ENCODE data around the gene STARD9.
"Not testable (repeated sequence)": the region's sequence is repeated elsewhere in the genome, so short reads cannot be mapped to it uniquely, and the experiment has no call there.

STARD9 gene

GRCh38 chr15:42674472-42674871, 99.1 kb downstream of the STARD9 start:
- no peaks in the 10 kb centered on the region for H3K27me3 Mint-ChIP-seq
- no peaks in the 10 kb centered on the region for H3K4me1 Mint-ChIP-seq
- no peak overlapping the region for H3K27ac Mint-ChIP-seq (ENCODE audit: low read depth)
- DNase-seq (ENCODE audit: low spot score in 2 of 2) (no peak), ATAC-seq (replicated peaks; ENCODE audit: extremely low read depth, poor library complexity, severe bottlenecking) (no peak)
- H3K4me3 Mint-ChIP-seq = no peak overlapping the region
- peaks cover 9% of the 10 kb centered on the region for H3K36me3 Mint-ChIP-seq (ENCODE audit: insufficient read depth)
- no peaks in the 10 kb centered on the region for H3K9me3 Mint-ChIP-seq

DNA sequence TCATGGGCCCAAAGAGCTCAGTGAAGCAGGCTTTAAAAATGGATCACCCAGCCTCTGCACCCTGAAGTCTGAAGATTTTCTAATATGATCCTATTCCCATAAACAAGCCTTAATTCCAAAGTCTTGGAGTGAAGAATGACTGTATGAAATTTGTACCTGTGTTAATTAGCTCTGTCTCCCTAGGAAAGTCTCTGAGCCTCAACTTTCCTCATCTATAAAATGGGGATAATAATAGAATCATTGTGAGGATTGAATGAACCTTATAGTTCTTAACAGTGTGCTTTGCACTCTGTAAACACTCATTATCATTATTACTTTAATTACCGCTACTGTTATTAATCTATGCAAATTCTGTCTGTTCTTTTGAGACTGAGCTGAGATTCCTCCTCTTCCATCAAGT, 99.6 kb downstream of the STARD9 start:
- Mint-ChIP-seq H3K27me3 (no peaks in the 10 kb centered on the region), H3K9me3 (no peaks in the 10 kb centered on the region), H3K4me1 (no peaks in the 10 kb centered on the region), H3K36me3 (ENCODE audit: insufficient read depth) (peaks cover 9% of the 10 kb centered on the region), H3K4me3 (no peak overlapping the region), H3K27ac (ENCODE audit: low read depth) (no peak overlapping the region)
- no peak for ATAC-seq (replicated peaks; ENCODE audit: extremely low read depth, poor library complexity, severe bottlenecking)
- DNase-seq (ENCODE audit: low spot score in 2 of 2) = no peak

GRCh38 chr15:42679285-42680141, 104.1 kb downstream of the STARD9 start:
- no peak for DNase-seq (ENCODE audit: low spot score in 2 of 2)

GRCh38 chr15:42680142-42680482, 104.7 kb downstream of the STARD9 start:
- DNase-seq (ENCODE audit: low spot score in 2 of 2); H3K36me3 Mint-ChIP-seq (ENCODE audit: insufficient read depth); H3K9me3 Mint-ChIP-seq; ATAC-seq (replicated peaks; ENCODE audit: extremely low read depth, poor library complexity, severe bottlenecking); H3K4me1 Mint-ChIP-seq; H3K27ac Mint-ChIP-seq (ENCODE audit: low read depth); H3K27me3 Mint-ChIP-seq; H3K4me3 Mint-ChIP-seq: not testable (repeated sequence)

More at GRCh38 chr15:42679285-42680141, 104.1 kb downstream of the STARD9 start:
- Mint-ChIP-seq H3K4me3 (no peak overlapping the region), H3K4me1 (no peaks in the 10 kb centered on the region), H3K27me3 (no peaks in the 10 kb centered on the region), H3K9me3 (no peaks in the 10 kb centered on the region), H3K27ac (ENCODE audit: low read depth) (no peak overlapping the region), H3K36me3 (ENCODE audit: insufficient read depth) (peaks cover 13% of the 10 kb centered on the region)
- no peak for ATAC-seq (replicated peaks; ENCODE audit: extremely low read depth, poor library complexity, severe bottlenecking)

DNA sequence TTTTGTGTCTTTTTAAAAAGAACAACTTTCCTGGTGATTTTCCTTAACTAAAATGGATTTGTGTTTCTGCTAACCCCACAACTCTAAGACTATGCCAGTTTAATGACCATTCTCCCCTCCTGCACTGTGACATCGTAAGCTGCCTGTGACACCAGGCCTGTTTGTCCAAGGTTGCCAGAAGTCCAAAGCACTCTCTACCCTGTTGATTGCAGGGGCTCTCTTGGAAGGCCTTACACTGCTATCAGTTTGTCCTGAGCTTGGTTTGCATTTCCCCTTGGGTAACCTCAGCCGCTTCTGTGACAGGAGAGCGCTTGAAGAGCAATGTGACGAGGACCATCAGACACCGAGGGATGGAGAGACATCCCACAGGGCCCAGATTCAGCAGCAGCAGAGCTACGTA, 105.7 kb downstream of the STARD9 start:
- DNase-seq (ENCODE audit: low spot score in 2 of 2) (no peak), ATAC-seq (replicated peaks; ENCODE audit: extremely low read depth, poor library complexity, severe bottlenecking) (no peak)
- H3K36me3 Mint-ChIP-seq (ENCODE audit: insufficient read depth) = peaks cover 9% of the 10 kb centered on the region
- no peak overlapping the region for H3K27ac Mint-ChIP-seq (ENCODE audit: low read depth)
- no peaks in the 10 kb centered on the region for H3K4me1 Mint-ChIP-seq
- H3K9me3 Mint-ChIP-seq = no peaks in the 10 kb centered on the region
- no peaks in the 10 kb centered on the region for H3K27me3 Mint-ChIP-seq
- no peak overlapping the region for H3K4me3 Mint-ChIP-seq

DNA sequence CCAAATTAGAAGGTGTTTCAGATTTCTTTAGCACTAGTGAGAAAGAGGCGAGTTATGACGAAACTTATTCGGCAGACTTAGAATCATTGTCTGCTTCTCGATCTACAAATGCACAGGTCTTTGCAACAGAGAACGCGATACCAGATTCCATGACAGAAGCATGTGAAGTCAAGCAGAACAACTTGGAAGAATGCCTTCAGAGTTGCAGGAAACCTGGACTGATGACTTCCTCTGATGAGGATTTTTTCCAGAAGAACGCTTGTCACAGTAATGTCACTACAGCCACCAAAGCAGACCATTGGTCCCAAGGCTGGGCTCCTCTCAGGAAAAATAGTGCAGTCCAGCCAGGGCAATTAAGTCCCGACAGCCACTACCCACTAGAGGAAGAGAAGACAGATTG, 110.9 kb downstream of the STARD9 start:
- ATAC-seq (replicated peaks; ENCODE audit: extremely low read depth, poor library complexity, severe bottlenecking) (no peak), DNase-seq (ENCODE audit: low spot score in 2 of 2) (no peak)
- no peaks in the 10 kb centered on the region for H3K9me3 Mint-ChIP-seq
- no peaks in the 10 kb centered on the region for H3K27me3 Mint-ChIP-seq
- H3K27ac Mint-ChIP-seq (ENCODE audit: low read depth) = no peak overlapping the region
- H3K4me3 Mint-ChIP-seq = no peak overlapping the region
- H3K4me1 Mint-ChIP-seq = peaks cover 1% of the 10 kb centered on the region
- peaks cover 8% of the 10 kb centered on the region for H3K36me3 Mint-ChIP-seq (ENCODE audit: insufficient read depth)

- no peak for ATAC-seq (replicated peaks; ENCODE audit: extremely low read depth, poor library complexity, severe bottlenecking)
- Mint-ChIP-seq H3K4me3 (no peak overlapping the region), H3K27me3 (no peaks in the 10 kb centered on the region), H3K36me3 (ENCODE audit: insufficient read depth) (peaks cover 4% of the 10 kb centered on the region), H3K9me3 (no peaks in the 10 kb centered on the region), H3K4me1 (peaks cover 6% of the 10 kb centered on the region), H3K27ac (ENCODE audit: low read depth) (no peak overlapping the region)
- no peak for DNase-seq (ENCODE audit: low spot score in 2 of 2)
These were observed 112.3 kb downstream of the STARD9 start for GRCh38 chr15:42687740-42688139.

GRCh38 chr15:42688301-42688700, 112.9 kb downstream of the STARD9 start:
- ATAC-seq (replicated peaks; ENCODE audit: extremely low read depth, poor library complexity, severe bottlenecking) = no peak
- no peak for DNase-seq (ENCODE audit: low spot score in 2 of 2)
- H3K9me3 Mint-ChIP-seq = no peaks in the 10 kb centered on the region
- peaks cover 6% of the 10 kb centered on the region for H3K4me1 Mint-ChIP-seq
- no peak overlapping the region for H3K27ac Mint-ChIP-seq (ENCODE audit: low read depth)
- no peak overlapping the region for H3K4me3 Mint-ChIP-seq
- H3K27me3 Mint-ChIP-seq = no peaks in the 10 kb centered on the region
- H3K36me3 Mint-ChIP-seq (ENCODE audit: insufficient read depth) = peaks cover 4% of the 10 kb centered on the region

GRCh38 chr15:42691308-42691707, 115.9 kb downstream of the STARD9 start:
- H3K27ac Mint-ChIP-seq (ENCODE audit: low read depth) = no peak overlapping the region
- no peaks in the 10 kb centered on the region for H3K9me3 Mint-ChIP-seq
- H3K36me3 Mint-ChIP-seq (ENCODE audit: insufficient read depth) = no peaks in the 10 kb centered on the region
- no peaks in the 10 kb centered on the region for H3K27me3 Mint-ChIP-seq
- ATAC-seq (replicated peaks; ENCODE audit: extremely low read depth, poor library complexity, severe bottlenecking) = no peak
- DNase-seq (ENCODE audit: low spot score in 2 of 2) = no peak
- no peak overlapping the region for H3K4me3 Mint-ChIP-seq
- peaks cover 6% of the 10 kb centered on the region for H3K4me1 Mint-ChIP-seq

GRCh38 chr15:42691770-42692169, 116.4 kb downstream of the STARD9 start:
- no peaks in the 10 kb centered on the region for H3K9me3 Mint-ChIP-seq
- H3K4me3 Mint-ChIP-seq = no peak overlapping the region
- peaks cover 6% of the 10 kb centered on the region for H3K4me1 Mint-ChIP-seq
- DNase-seq (ENCODE audit: low spot score in 2 of 2) (no peak), ATAC-seq (replicated peaks; ENCODE audit: extremely low read depth, poor library complexity, severe bottlenecking) (no peak)
- H3K36me3 Mint-ChIP-seq (ENCODE audit: insufficient read depth) = no peaks in the 10 kb centered on the region
- no peak overlapping the region for H3K27ac Mint-ChIP-seq (ENCODE audit: low read depth)
- no peaks in the 10 kb centered on the region for H3K27me3 Mint-ChIP-seq

DNA sequence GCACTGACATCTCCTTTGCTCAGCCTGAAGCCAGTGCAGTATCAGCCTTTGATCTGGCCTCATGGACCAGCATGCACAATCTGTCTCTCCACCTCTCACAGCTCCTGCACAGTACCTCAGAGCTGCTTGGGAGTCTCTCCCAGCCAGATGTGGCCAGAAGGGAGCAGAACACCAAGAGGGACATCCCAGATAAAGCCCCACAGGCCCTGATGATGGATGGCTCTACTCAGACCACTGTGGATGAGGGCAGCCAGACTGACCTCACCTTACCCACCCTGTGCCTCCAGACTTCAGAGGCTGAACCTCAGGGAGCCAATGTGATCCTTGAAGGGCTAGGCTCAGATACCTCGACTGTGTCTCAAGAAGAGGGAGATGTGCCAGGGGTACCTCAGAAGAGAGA, 117.1 kb downstream of the STARD9 start:
- ATAC-seq (replicated peaks; ENCODE audit: extremely low read depth, poor library complexity, severe bottlenecking) (no peak), DNase-seq (ENCODE audit: low spot score in 2 of 2) (no peak)
- H3K27me3 Mint-ChIP-seq = no peaks in the 10 kb centered on the region
- H3K36me3 Mint-ChIP-seq (ENCODE audit: insufficient read depth) = no peaks in the 10 kb centered on the region
- peaks cover 6% of the 10 kb centered on the region for H3K4me1 Mint-ChIP-seq
- H3K9me3 Mint-ChIP-seq = no peaks in the 10 kb centered on the region
- H3K27ac Mint-ChIP-seq (ENCODE audit: low read depth) = no peak overlapping the region
- H3K4me3 Mint-ChIP-seq = no peak overlapping the region

GRCh38 chr15:42692997-42693396, 117.6 kb downstream of the STARD9 start:
- no peak for DNase-seq (ENCODE audit: low spot score in 2 of 2)
- H3K27ac Mint-ChIP-seq (ENCODE audit: low read depth) = no peak overlapping the region
- H3K9me3 Mint-ChIP-seq = no peaks in the 10 kb centered on the region
- no peak for ATAC-seq (replicated peaks; ENCODE audit: extremely low read depth, poor library complexity, severe bottlenecking)
- H3K27me3 Mint-ChIP-seq = no peaks in the 10 kb centered on the region
- no peak overlapping the region for H3K4me3 Mint-ChIP-seq
- H3K4me1 Mint-ChIP-seq = peaks cover 6% of the 10 kb centered on the region
- H3K36me3 Mint-ChIP-seq (ENCODE audit: insufficient read depth) = no peaks in the 10 kb centered on the region

DNA sequence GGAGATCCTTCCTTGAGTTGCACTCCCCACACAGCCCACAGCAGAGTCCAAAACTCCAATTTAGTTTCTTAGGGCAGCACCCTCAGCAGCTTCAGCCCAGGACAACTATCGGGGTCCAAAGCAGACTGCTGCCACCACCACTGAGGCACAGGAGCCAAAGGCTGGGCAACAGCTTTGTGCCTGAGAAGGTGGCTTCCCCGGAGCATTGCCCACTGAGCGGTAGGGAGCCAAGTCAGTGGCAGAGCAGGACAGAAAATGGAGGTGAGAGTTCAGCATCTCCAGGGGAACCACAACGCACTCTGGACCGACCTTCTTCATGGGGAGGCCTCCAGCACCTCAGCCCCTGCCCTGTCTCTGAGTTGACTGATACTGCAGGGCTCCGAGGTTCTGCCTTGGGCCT, 118.1 kb downstream of the STARD9 start:
- H3K4me3 Mint-ChIP-seq = no peak overlapping the region
- DNase-seq (ENCODE audit: low spot score in 2 of 2) (no peak), ATAC-seq (replicated peaks; ENCODE audit: extremely low read depth, poor library complexity, severe bottlenecking) (no peak)
- H3K36me3 Mint-ChIP-seq (ENCODE audit: insufficient read depth) = no peaks in the 10 kb centered on the region
- H3K27ac Mint-ChIP-seq (ENCODE audit: low read depth) = no peak overlapping the region
- H3K27me3 Mint-ChIP-seq = no peaks in the 10 kb centered on the region
- H3K4me1 Mint-ChIP-seq = peaks cover 6% of the 10 kb centered on the region
- no peaks in the 10 kb centered on the region for H3K9me3 Mint-ChIP-seq

Data from central memory CD8-positive, alpha-beta T cell (primary cell).